ENCODE measurements around the gene IL20RB.

IL20RB gene

GRCh38 chr3:136992115-136992514, 34.3 kb downstream of the IL20RB start (continued):
- TF ChIP-seq ELK4 (IDR thresholded peaks at IDR 0.05; ENCODE audit: borderline replicate concordance, low read depth, low read length) (no peak), ZSCAN30 (tag by site-specific recombination; IDR thresholded peaks at IDR 0.05) (no peak), EGR2 (tag by site-specific recombination; IDR thresholded peaks at IDR 0.05; ENCODE audit: low read depth) (no peak), ZNF324 (tag by site-specific recombination; IDR thresholded peaks at IDR 0.05) (no peak), FEZF1 (tag by site-specific recombination; IDR thresholded peaks at IDR 0.05) (no peak)

GRCh38 chr3:136994772-136995516, 37.2 kb downstream of the IL20RB start:
- POLR2A ChIA-PET, result no interaction called here
- H3K4me3 ChIP-seq (ENCODE audit: low read depth, low read length), result no peak overlapping the region

GRCh38 chr3:136995652-136996051, 37.9 kb downstream of the IL20RB start:
- H3K4me1 ChIP-seq (ENCODE audit: control insufficient read depth, insufficient read depth, low read length), result no peaks in the 10 kb centered on the region
- ChIA-PET POLR2A (no interaction called here), CTCF (no interaction called here)
- TF ChIP-seq RBAK (tag by site-specific recombination; IDR thresholded peaks at IDR 0.05) (no peak), PRDM6 (tag by site-specific recombination; IDR thresholded peaks at IDR 0.05) (no peak), ZNF76 (tag by site-specific recombination; IDR thresholded peaks at IDR 0.05; ENCODE audit: borderline replicate concordance, low read depth) (no peak), ZNF155 (tag by site-specific recombination; IDR thresholded peaks at IDR 0.05) (no peak), SP2 (tag by site-specific recombination; IDR thresholded peaks at IDR 0.05) (no peak), YY1 (tag by site-specific recombination; IDR thresholded peaks at IDR 0.05) (no peak), ZNF146 (tag by site-specific recombination; IDR thresholded peaks at IDR 0.05) (no peak), ZNF394 (tag by site-specific recombination; IDR thresholded peaks at IDR 0.05; ENCODE audit: borderline replicate concordance) (no peak), PRDM1 (tag by site-specific recombination; IDR thresholded peaks at IDR 0.05) (no peak), ZNF16 (tag by site-specific recombination; IDR thresholded peaks at IDR 0.05; ENCODE audit: low read depth) (no peak), ZNF670 (tag by site-specific recombination; IDR thresholded peaks at IDR 0.05; ENCODE audit: low read depth) (no peak), ZNF311 (tag by site-specific recombination; IDR thresholded peaks at IDR 0.05; ENCODE audit: borderline replicate concordance) (no peak), ZBTB44 (tag by site-specific recombination; IDR thresholded peaks at IDR 0.05) (no peak), ZNF341 (tag by site-specific recombination; IDR thresholded peaks at IDR 0.05; ENCODE audit: low read depth) (no peak), ZNF600 (tag by site-specific recombination; IDR thresholded peaks at IDR 0.05) (no peak)
- H3K27ac ChIP-seq (ENCODE audit: extremely low read depth, low read depth, low read length), result no peak overlapping the region
- no peak overlapping the region for H3K4me3 ChIP-seq (ENCODE audit: low read depth, low read length)
- no peaks in the 10 kb centered on the region for H3K9me3 ChIP-seq (ENCODE audit: control insufficient read depth, insufficient read depth, low read depth, low read length)
- H3K36me3 ChIP-seq (ENCODE audit: control insufficient read depth in 2 of 2, insufficient read depth in 1 of 2, low read length in 2 of 2), result no peaks in the 10 kb centered on the region

More at GRCh38 chr3:136994772-136995516, 37.2 kb downstream of the IL20RB start:
- CTCF ChIA-PET, result interaction anchor here (0.5 kb wide), 1 partner anchor 1453 kb away, joined by 3 read pairs; no protein-coding TSS in a partner anchor
- Histone ChIP-seq H3K27ac (ENCODE audit: extremely low read depth, low read depth, low read length) (no peak overlapping the region), H3K9me3 (ENCODE audit: control insufficient read depth, insufficient read depth, low read depth, low read length) (no peaks in the 10 kb centered on the region), H3K36me3 (ENCODE audit: control insufficient read depth in 2 of 2, insufficient read depth in 1 of 2, low read length in 2 of 2) (no peaks in the 10 kb centered on the region), H3K4me1 (ENCODE audit: control insufficient read depth, insufficient read depth, low read length) (no peaks in the 10 kb centered on the region)
- TF ChIP-seq ZNF629 (tag by site-specific recombination; IDR thresholded peaks at IDR 0.05) (no peak), ZNF585B (tag by site-specific recombination; IDR thresholded peaks at IDR 0.05) (no peak), ZNF513 (tag by site-specific recombination; IDR thresholded peaks at IDR 0.05) (no peak), ZNF501 (tag by site-specific recombination; IDR thresholded peaks at IDR 0.05) (no peak), ZNF670 (tag by site-specific recombination; IDR thresholded peaks at IDR 0.05; ENCODE audit: low read depth) (no peak)

Measured in HEK293 (cell line).